Uterus (tissue), 2 donors: ENCODE measurements around the gene TFB1M.
"Not testable (repeated sequence)": the region's sequence is repeated elsewhere in the genome, so short reads cannot be mapped to it uniquely, and the experiment has no call there.

Experiments used
- CTCF ChIP-seq, 4 experiments: fragments of 200-600 bp in 2 of 4; fragments of 450-650 bp in 2 of 4; sonication (generic) in 2 of 4; IDR thresholded peaks; one replicate each; pipeline ENCODE4 v1.5.1; 2016 to 2019; ENCODE audit warnings: antibody characterized with exemption in 4 of 4, mild to moderate bottlenecking in 2 of 4, moderate library complexity in 1 of 4
- POLR2A ChIP-seq, 2 donors: fragments of 450-650 bp; IDR thresholded peaks; one replicate each; pipeline ENCODE4 v1.6.1; 2016; ENCODE audit warnings: antibody characterized with exemption in 2 of 2, mild to moderate bottlenecking in 1 of 2, moderate library complexity in 1 of 2

GRCh38 chr6:155218711-155219110 lies 95.6 kb downstream of the TFB1M start:
- TF ChIP-seq POLR2A, CTCF (IDR thresholded peaks at IDR 0.05): not testable (repeated sequence)
